GM12878 (cell line): ENCODE measurements around the gene IL22RA2. TPM values are rescaled to one million over a fixed set of nuclear protein-coding genes. Genes with fewer than 3 reads are reported as not detected.

ENCODE experiments used
- CEBPB ChIP-seq, 2 experiments: fragments of 150-350 bp in 1 of 2; IDR thresholded peaks; 2 replicates each; pipeline ENCODE4 v1.6.1; 2012 to 2014; ENCODE audit warnings: low read depth in 2 of 2, low read length in 2 of 2, borderline replicate concordance in 1 of 2, inconsistent platforms in 1 of 2
- ELK1 ChIP-seq: IDR thresholded peaks from 2 replicates; pipeline ENCODE4 v1.6.1; 2012; ENCODE audit warnings: low read depth, low read length, improper control_type of control experiment
- ETV6 ChIP-seq, 2 experiments: fragments of 450-650 bp in 1 of 2; IDR thresholded peaks in 1 of 2; conservative IDR thresholded peaks in 1 of 2; 2 replicates each; pipeline ENCODE4 v1.6.1; 2014; ENCODE audit warnings: antibody characterized with exemption in 1 of 2, borderline replicate concordance in 1 of 2, low read depth in 1 of 2, mild to moderate bottlenecking in 1 of 2, moderate library complexity in 1 of 2
- FOXK2 ChIP-seq: fragments of 450-650 bp; IDR thresholded peaks from 2 replicates; pipeline ENCODE4 v1.6.1; 2017; ENCODE audit warnings: mild to moderate bottlenecking, moderate library complexity
- IKZF2 ChIP-seq, 2 experiments: fragments of 450-650 bp; IDR thresholded peaks; 2 replicates each; pipeline ENCODE4 v1.6.1; 2017; ENCODE audit warnings: mild to moderate bottlenecking in 2 of 2, moderate library complexity in 2 of 2
- JUNB ChIP-seq: IDR thresholded peaks from 2 replicates; pipeline ENCODE4 v1.6.1; 2016; ENCODE audit warnings: antibody characterized with exemption, mild to moderate bottlenecking
- MAX ChIP-seq: IDR thresholded peaks from 2 replicates; pipeline ENCODE4 v1.6.1; 2012; ENCODE audit warnings: low read depth, low read length, improper control_type of control experiment
- MTA2 ChIP-seq: fragments of 450-650 bp; IDR thresholded peaks from 2 replicates; pipeline ENCODE4 v1.6.1; 2016; ENCODE audit warnings: low read depth, mild to moderate bottlenecking, moderate library complexity
- MTA3 ChIP-seq: IDR thresholded peaks from 2 replicates; pipeline ENCODE4 v1.6.1; 2012; ENCODE audit warnings: low read length, inconsistent platforms, borderline replicate concordance
- MYC ChIP-seq: IDR thresholded peaks from 2 replicates; pipeline ENCODE4 v1.6.1; 2011; ENCODE audit warnings: mild to moderate bottlenecking, low read length, moderate library complexity, inconsistent platforms; ENCODE audit not compliant: insufficient read depth, insufficient replicate concordance, insufficient read length, severe bottlenecking
- NR2C1 ChIP-seq: fragments of 450-650 bp; IDR thresholded peaks from 2 replicates; pipeline ENCODE4 v1.6.1; 2017; ENCODE audit warnings: antibody characterized with exemption, mild to moderate bottlenecking, moderate library complexity
- NR2C2 ChIP-seq: IDR thresholded peaks from 2 replicates; pipeline ENCODE4 v1.6.1; 2011; ENCODE audit warnings: borderline replicate concordance, low read depth; ENCODE audit not compliant: control insufficient read depth, insufficient read length
- POLR2AphosphoS2 ChIP-seq: IDR thresholded peaks from 2 replicates; pipeline ENCODE4 v1.6.1; 2011; ENCODE audit warnings: low read depth, mild to moderate bottlenecking, low read length, improper control_type of control experiment, moderate library complexity
- RUNX3 ChIP-seq: IDR thresholded peaks from 2 replicates; pipeline ENCODE4 v1.6.1; 2012; ENCODE audit warnings: low read length, inconsistent platforms
- SMARCA5 ChIP-seq: fragments of 450-650 bp; IDR thresholded peaks from 2 replicates; pipeline ENCODE4 v1.6.1; 2017; ENCODE audit warnings: mild to moderate bottlenecking
- SPI1 ChIP-seq: IDR thresholded peaks from 2 replicates; pipeline ENCODE4 v1.6.1; 2011; ENCODE audit warnings: low read depth, mild to moderate bottlenecking, low read length, moderate library complexity, borderline replicate concordance; ENCODE audit not compliant: insufficient read depth
- STAT1 ChIP-seq: fragments of 450-650 bp; conservative IDR thresholded peaks from 2 replicates; pipeline ENCODE4 v1.6.1; 2014; ENCODE audit warnings: antibody characterized with exemption, mild to moderate bottlenecking
- WRNIP1 ChIP-seq: IDR thresholded peaks from 2 replicates; pipeline ENCODE4 v1.6.1; 2011; ENCODE audit warnings: low read depth, low read length, improper control_type of control experiment, borderline replicate concordance
- ZNF217 ChIP-seq: fragments of 450-650 bp; IDR thresholded peaks from 2 replicates; pipeline ENCODE4 v1.6.1; 2017; ENCODE audit warnings: antibody characterized with exemption, mild to moderate bottlenecking
- polyA plus RNA-seq, 11 experiments: library from polyadenylated mRNA; depleted of rRNA in 4 of 11; unstranded in 6 of 11; stranded (reverse) in 5 of 11; fragments of >200 nt; fragmentation: Nextera tagmentation in 4 of 11; fragmentation: Illumina TruSeq in 1 of 11; extraction: Ambion mirVana in 4 of 11; extraction: Trizol in 1 of 11; gene quantifications; 1 replicate in 1 of 11; 2 replicates in 10 of 11; pipeline versions ENCODE4 v1.2.1 to v1.2.3, GENCODE V29; 2011 to 2016; ENCODE audit warnings: inconsistent platforms in 2 of 11, missing spikeins in 2 of 11, low read depth in 1 of 11
- total RNA-seq, 4 experiments: library from RNA; depleted of rRNA in 3 of 4; stranded (reverse); fragments of >200 nt in 3 of 4; fragmentation: Illumina TruSeq in 1 of 4; extraction: Trizol in 1 of 4; gene quantifications; 2 replicates each; pipeline versions ENCODE4 v1.2.1 to v1.2.3, GENCODE V29; 2013 to 2021
- TF ChIP-seq, protein P1 (sequence below): fragments of 450-650 bp; formaldehyde crosslinking; IDR thresholded peaks from 2 replicates; pipeline ENCODE4 v1.4.0; 2020; ENCODE audit warnings: mild to moderate bottlenecking, moderate library complexity
- TF ChIP-seq, protein P2 (sequence below): fragments of 450-650 bp; IDR thresholded peaks from 2 replicates; pipeline ENCODE4 v1.6.1; 2016; ENCODE audit warnings: mild to moderate bottlenecking
- TF ChIP-seq, protein P3 (sequence below): IDR thresholded peaks from 2 replicates; pipeline ENCODE4 v1.6.1; 2011; ENCODE audit warnings: mild to moderate bottlenecking, low read depth, low read length, moderate library complexity; ENCODE audit not compliant: insufficient replicate concordance

IL22RA2 gene
- total and polyA plus RNA-seq, 10 of the 15 experiments (the other 5 are each of a cell fraction or from before 2014, with no cell fraction given), result 0.05 to 0.22 (median 0.09) TPM; not detected in 3

- TF ChIP-seq, protein P1, sequence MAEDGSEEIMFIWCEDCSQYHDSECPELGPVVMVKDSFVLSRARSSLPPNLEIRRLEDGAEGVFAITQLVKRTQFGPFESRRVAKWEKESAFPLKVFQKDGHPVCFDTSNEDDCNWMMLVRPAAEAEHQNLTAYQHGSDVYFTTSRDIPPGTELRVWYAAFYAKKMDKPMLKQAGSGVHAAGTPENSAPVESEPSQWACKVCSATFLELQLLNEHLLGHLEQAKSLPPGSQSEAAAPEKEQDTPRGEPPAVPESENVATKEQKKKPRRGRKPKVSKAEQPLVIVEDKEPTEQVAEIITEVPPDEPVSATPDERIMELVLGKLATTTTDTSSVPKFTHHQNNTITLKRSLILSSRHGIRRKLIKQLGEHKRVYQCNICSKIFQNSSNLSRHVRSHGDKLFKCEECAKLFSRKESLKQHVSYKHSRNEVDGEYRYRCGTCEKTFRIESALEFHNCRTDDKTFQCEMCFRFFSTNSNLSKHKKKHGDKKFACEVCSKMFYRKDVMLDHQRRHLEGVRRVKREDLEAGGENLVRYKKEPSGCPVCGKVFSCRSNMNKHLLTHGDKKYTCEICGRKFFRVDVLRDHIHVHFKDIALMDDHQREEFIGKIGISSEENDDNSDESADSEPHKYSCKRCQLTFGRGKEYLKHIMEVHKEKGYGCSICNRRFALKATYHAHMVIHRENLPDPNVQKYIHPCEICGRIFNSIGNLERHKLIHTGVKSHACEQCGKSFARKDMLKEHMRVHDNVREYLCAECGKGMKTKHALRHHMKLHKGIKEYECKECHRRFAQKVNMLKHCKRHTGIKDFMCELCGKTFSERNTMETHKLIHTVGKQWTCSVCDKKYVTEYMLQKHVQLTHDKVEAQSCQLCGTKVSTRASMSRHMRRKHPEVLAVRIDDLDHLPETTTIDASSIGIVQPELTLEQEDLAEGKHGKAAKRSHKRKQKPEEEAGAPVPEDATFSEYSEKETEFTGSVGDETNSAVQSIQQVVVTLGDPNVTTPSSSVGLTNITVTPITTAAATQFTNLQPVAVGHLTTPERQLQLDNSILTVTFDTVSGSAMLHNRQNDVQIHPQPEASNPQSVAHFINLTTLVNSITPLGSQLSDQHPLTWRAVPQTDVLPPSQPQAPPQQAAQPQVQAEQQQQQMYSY (CRISPR knock-in tag), result no peak
- TF ChIP-seq RUNX3, result peak; percentile 33; the same call in 1 of the 2 replicates
- TF ChIP-seq WRNIP1, result no peak
- TF ChIP-seq ELK1, result no peak
- no peak for TF ChIP-seq STAT1
- no peak for TF ChIP-seq POLR2AphosphoS2
- TF ChIP-seq SPI1, result no peak
- TF ChIP-seq ZNF217, result 0 out of 2 replicates have a peak, but pooled peaks have one; percentile 15
- no peak for TF ChIP-seq NR2C2
- TF ChIP-seq SMARCA5, result no peak
- TF ChIP-seq ETV6 (conservative IDR thresholded peaks at IDR 0.05 in 1 of 2, IDR thresholded peaks at IDR 0.05 in 1 of 2; ENCODE audit: borderline replicate concordance in 1 of 2, low read depth in 1 of 2), result peak in 1 of 2 experiments; percentile 83; a peak in 2 of 4 replicates
- peak; percentile 79 to 86; a peak in 2 of 4 replicates for TF ChIP-seq IKZF2 (IDR thresholded peaks at IDR 0.05)
- TF ChIP-seq NR2C1, result no peak
- peak in 1 of 2 experiments; percentile 50; a peak in 1 of 4 replicates for TF ChIP-seq CEBPB (IDR thresholded peaks at IDR 0.05; ENCODE audit: borderline replicate concordance in 1 of 2, low read depth in 2 of 2, low read length in 2 of 2)
- peak; percentile 38; the same call in 1 of the 2 replicates for TF ChIP-seq JUNB
- TF ChIP-seq MYC, result no peak
- TF ChIP-seq MAX, result no peak
- TF ChIP-seq MTA3, result no peak
- TF ChIP-seq, protein P2, sequence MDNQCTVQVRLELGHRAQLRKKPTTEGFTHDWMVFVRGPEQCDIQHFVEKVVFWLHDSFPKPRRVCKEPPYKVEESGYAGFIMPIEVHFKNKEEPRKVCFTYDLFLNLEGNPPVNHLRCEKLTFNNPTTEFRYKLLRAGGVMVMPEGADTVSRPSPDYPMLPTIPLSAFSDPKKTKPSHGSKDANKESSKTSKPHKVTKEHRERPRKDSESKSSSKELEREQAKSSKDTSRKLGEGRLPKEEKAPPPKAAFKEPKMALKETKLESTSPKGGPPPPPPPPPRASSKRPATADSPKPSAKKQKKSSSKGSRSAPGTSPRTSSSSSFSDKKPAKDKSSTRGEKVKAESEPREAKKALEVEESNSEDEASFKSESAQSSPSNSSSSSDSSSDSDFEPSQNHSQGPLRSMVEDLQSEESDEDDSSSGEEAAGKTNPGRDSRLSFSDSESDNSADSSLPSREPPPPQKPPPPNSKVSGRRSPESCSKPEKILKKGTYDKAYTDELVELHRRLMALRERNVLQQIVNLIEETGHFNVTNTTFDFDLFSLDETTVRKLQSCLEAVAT, result 0 out of 2 replicates have a peak, but pooled peaks have one; percentile 62
- TF ChIP-seq MTA2, result peak; percentile 57; the same call in 1 of the 2 replicates
- TF ChIP-seq, protein P3, sequence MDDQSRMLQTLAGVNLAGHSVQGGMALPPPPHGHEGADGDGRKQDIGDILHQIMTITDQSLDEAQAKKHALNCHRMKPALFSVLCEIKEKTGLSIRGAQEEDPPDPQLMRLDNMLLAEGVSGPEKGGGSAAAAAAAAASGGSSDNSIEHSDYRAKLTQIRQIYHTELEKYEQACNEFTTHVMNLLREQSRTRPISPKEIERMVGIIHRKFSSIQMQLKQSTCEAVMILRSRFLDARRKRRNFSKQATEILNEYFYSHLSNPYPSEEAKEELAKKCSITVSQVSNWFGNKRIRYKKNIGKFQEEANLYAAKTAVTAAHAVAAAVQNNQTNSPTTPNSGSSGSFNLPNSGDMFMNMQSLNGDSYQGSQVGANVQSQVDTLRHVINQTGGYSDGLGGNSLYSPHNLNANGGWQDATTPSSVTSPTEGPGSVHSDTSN, result no peak
- no peak for TF ChIP-seq FOXK2
Observed at GRCh38 chr6:137099689-137100403, 73.6 kb downstream of the IL22RA2 start (continued).
